Ramos (cell line): ENCODE data around the gene RNF186.
"Not testable (repeated sequence)": the region's sequence is repeated elsewhere in the genome, so short reads cannot be mapped to it uniquely, and the experiment has no call there.

Source experiments
- in situ Hi-C: fragments of 300-500 bp; cut with MboI; formaldehyde crosslinking; loops from one replicate; pipeline ENCODE4 v1.14.3; 2022; ENCODE audit warnings: low sequenced_read_pairs; ENCODE audit not compliant: unreplicated experiment

RNF186 gene

GRCh38 chr1:19828546-19828945 lies 13.5 kb upstream of the RNF186 start:
- in situ Hi-C loops: no loop called here

GRCh38 chr1:19825298-19825697 lies 10.2 kb upstream of the RNF186 start:
- in situ Hi-C loops: no loop called here

DNA sequence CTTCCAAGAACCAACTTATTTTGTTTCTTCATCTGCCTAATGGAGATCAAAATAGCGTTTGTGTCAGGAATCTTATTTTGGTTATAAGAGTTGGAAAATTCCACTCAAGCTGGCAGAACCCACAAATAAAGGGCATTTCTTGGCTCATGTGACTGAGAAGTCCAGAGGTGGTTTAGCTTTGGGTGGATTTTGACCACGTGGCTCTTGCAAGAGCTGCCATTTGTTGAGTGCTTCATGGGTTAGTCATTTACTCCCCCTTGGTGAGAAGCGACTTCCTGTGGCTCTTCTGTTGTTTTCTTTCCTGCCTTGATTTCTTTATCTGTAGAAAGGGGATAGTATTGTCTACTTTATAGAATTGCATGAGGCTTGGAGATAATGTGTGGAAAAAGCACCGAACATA lies 9.5 kb upstream of the RNF186 start:
- in situ Hi-C loops: no loop called here

GRCh38 chr1:19824036-19824435 lies 9.0 kb upstream of the RNF186 start:
- in situ Hi-C loops: no loop called here

DNA sequence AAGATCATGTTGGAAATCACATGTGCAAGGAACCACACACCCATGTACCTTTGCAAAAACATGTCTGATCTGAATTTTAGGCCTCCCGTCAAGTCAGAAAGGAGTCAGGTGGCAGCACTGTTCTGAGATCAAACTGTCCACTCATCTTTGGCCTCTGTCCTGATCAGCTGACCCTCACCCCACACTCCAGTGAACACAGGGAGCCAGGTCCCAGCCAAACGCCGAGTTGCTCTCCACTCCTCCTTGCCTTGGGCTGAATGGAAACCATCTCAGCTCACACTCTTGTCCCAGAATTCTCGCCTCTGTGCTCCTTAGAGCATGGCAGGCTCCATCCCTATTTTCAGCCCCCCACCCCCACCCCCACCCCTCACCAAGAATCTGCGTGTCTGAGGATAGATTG lies 4.6 kb upstream of the RNF186 start:
- in situ Hi-C loops: no loop called here

- in situ Hi-C loops: no loop called here
Observed at GRCh38 chr1:19818324-19818723, 3.2 kb upstream of the RNF186 start.

GRCh38 chr1:19817160-19817559 lies 2.1 kb upstream of the RNF186 start:
- in situ Hi-C loops: no loop called here

GRCh38 chr1:19816737-19817086 lies 1.6 kb upstream of the RNF186 start:
- in situ Hi-C loops: not testable (repeated sequence)

DNA sequence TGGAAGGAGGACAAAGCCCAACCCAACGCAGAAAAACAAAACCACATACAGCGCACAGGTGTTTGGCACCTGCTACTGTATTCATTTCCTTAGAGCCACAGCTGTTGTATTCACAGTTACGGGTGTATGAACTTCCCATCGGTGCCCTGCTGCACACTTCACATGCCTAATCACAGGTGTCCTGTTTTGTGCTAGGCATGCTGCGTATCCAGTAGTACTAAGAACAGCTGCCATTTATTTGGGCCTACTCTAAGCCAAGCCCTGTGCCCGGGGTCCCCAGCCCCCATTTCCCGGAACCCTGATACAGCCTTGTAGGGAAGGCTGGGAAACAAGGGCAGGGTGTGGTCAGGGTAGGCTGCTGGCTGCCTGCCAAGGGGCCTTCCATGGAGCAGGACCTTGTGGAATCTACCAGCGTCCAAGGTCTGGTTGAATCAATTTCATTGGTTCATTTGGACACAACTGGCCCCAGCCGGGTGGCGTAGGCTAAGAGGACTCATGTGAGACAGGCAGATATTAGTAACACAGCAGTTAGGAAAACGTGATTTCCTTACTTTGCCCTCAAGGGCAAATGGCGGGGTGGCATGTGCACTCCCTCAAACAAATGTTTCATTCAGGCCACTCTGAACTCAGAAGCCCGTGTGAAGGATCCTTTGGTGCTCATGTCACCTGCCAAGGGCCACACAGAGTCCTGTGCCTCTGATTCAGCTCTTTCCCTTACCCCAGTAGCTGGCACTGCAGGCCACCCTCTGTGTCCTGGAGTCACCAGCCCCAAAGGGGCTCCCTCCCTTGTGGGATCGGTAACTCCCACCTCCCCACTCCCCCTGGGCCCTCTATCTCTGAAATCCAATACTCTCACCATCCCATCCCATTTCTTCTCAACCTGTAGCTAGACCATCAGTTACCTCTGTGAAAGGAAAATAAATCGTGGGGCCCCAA lies 986 bp upstream of the RNF186 start:
- in situ Hi-C loops: no loop called here

DNA sequence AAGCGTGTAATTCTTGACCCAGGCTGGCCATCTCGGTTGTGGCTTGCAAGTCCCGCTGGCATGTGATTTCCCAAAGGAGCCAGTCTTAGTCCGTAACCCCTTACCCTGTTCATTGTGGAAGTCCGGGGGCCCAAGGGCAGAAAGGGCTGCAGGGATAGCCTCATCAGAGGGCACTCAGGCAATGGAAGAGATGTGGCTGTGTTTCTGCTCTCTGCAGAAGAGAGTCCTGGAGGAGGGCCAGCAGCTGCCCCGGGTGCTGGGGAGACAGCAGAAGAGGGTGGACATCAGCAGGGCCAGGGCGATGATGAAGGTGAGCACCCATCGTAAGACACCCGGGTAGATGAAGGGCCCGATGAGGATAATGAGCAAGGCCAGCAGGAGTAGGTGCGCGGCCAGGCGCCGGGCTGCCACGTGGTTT lies 830 bp downstream of the RNF186 start:
- in situ Hi-C loops: no loop called here

DNA sequence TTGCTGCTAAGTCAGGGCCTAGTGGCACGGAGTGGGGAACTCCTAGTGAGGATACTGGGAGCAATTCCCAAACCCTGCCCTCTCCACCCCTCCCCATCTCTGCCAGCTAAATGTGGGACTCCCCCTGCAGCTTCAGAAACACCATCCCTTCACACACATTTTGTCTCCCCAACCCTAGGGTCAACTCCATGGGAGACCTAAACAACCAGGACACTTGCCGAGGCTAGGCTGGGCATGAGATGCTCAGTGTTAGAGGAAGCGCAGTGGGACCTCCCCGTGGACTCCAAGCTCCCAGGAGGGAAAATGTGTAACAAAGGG lies 1.5 kb downstream of the RNF186 start:
- in situ Hi-C loops: no loop called here

DNA sequence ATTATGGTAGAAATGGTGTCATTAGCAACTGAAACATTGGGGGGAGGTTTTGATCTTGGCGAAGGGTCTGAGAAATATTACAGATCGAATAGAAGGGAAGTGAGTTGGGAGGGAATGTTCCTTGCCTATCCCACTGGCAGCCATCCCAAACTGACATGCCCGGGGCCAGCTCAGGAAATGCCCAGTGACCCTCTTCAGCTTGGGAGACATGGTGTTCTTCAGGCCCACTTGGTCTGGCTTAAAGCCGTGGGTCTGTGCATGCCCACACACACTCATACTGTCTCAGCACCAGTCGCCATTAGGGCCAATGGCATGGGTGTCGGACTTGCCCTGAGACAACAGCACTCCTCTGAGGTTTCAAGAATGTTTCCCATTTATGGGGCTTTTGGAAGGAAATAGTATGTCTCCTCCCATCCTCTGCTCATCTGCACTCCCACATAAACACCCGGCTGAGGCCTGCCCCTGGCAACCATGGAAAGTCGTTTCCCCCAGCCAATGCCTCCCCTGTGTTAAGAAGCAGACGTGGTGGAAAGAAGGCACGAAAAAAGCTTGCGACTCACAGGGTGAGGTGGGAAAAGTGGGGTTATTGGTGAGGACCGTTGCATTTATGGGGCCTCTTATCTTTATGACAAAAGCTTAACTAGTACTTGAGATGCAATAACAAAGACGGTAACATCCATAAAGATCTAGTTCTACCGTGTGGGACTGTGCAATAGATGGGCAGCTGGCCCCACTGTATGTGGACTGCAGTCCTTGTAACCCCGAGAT lies 2.0 kb downstream of the RNF186 start:
- in situ Hi-C loops: no loop called here

DNA sequence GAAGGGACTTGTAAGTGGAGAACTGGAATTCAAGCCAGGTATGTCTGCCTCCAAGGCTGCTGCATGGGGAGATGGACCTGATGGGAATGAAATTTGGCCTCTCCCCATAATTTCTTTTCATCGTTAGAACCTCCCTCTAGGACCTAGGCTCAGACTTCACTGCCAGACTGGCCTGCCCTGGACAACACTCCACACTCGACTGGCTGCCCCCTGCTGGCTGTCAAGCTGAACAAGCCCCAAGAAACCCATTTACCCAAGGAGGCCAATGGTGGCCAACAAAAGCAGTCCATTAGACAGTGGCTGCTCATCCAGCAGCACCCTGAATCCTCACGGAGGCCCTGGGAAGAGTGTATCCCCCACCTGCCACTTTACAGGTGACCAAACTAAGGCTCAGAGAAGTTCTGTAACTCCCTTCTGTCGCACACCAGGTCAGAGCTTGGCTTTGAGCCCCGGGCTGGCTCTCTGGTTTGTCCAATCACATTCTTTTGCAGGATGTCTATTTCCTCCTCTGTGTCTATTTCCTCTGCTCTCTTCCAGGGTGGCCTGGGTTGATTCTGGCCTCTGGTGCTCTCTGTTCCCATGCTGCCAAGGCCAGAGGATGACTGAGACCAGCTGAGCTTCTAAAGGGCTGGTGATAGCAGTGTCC lies 3.8 kb downstream of the RNF186 start:
- in situ Hi-C loops: no loop called here

DNA sequence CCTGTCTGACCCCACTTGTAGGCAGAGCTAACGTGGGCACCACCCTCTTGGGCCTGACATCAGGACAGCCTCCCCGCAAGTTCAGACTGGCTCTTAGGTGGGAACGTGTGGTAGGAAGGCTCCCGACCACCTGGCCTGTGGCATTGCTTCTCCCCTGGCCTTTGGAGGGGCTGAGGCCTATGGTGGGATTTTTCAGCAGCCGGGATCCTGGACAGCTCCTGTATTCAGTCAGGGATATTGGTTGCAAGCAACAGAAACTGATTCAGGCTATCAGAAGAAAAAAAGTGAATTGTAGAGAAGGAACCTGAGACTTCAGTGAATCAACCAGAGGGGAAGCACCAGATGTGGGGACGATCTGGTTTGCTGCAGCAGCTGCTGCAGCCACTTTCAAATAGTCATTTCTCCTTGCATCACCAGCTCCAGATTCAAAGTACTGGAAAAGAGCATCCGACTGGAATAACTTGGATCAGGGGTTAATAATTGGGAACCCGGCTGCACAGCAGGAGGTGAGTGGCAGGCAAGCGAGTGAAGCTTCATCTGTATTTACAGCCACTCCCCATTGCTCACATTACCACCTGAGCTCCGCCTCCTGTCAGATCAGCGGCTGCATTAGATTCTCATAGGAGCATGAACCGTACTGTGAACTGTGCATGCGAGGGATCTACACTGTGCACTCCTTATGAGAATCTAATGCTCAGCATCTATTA lies 5.9 kb downstream of the RNF186 start:
- in situ Hi-C loops: no loop called here

DNA sequence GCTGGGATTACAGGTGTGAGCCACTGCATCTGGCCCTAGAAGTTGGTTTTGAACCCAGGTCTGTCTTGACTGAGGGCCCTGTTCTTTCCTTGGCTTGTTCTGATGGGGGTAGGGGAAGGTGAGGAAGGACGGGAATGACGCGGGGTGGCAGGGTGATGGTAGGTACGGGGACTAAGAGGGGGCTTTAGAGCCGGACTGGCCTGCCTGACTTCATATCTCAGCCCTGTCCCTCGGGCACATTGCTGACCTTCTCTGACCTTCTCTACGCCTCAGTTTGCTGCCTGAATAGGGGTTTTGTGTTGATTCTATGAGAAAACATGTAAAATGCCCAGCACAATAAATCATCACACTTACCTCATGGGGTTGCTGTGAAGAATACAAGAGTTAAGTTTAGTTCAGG lies 6.7 kb downstream of the RNF186 start:
- in situ Hi-C loops: no loop called here

- in situ Hi-C loops: no loop called here
Observed at GRCh38 chr1:19804831-19805251, 10.2 kb downstream of the RNF186 start.

DNA sequence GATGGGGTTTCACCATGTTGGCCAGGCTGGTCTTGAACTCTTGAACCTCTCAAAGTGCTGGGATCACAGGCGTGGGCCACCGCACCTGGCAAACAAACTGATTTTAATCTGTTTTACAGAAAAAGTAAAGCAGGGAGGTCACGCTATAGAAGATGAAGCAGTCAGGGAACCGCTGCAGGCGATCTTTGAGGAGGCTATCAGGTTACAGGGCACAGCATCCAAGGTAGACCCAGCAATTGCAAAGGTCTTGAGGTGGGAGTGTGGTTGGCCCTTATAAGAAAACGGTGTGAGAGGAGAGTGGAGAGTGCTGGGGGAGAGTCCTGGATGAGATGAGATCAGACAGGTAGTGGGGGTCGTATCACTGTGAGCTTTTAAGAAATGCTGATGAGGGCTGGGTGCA lies 12.8 kb downstream of the RNF186 start:
- in situ Hi-C loops: no loop called here

DNA sequence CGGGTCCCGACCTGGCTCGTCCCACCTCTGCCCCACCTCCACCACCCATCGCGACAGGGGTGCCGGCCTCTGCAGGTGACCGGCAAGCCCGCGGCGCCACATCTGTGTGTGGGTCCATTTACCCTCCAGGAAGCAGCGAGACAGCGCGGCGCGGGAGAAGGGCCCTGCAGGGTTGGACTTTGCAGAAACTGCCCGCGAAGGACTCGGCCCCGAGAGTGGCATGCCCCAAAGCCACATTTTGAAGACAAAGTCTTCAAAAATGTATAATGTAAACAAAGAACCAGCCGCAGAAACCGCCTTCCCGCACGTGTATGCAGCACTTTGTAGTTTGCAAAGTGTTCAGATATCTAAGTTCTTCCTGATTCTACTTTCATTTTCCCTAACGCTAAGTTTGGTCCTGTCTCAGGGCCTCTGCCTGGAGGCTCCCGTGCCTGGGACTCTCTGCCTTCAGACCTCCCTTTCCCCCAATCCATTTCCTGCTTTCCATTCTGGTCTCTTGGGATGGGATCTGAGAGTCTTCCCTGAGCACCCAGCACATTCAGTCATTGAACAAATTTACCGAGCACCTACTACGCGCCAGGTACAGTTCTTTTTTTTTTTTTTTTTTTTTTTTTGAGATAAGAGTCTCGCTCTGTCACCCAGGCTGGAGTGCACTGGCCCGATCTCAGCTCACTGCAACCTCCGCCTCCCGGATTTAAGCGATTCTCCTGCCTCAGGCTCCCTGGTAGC lies 14.8 kb downstream of the RNF186 start:
- in situ Hi-C loops: no loop called here

- in situ Hi-C loops: no loop called here
Observed at GRCh38 chr1:19799230-19800075, 15.6 kb downstream of the RNF186 start, which contains the start of gene TMCO4. Gene TMCO4 (minus strand): TSS chr1:19799916. CDS start chr1:19780758, 19,158 bp downstream.
